CD4-positive, alpha-beta T cell treated with Interleukin-17A for 4 hours (primary cell): ENCODE results near the gene GFRA1.

Source experiments
- DNase-seq: peaks from one replicate; pipeline ENCODE4 v3.0.0-alpha.2; 2020; ENCODE audit warnings: mixed read lengths

The GFRA1 gene

GRCh38 chr10:116270771-116271592 is 2.0 kb downstream of the GFRA1 start:
- no peak for DNase-seq

GRCh38 chr10:116270126-116270770 is 2.8 kb downstream of the GFRA1 start:
- DNase-seq: no peak

GRCh38 chr10:116269619-116270018 is 3.4 kb downstream of the GFRA1 start:
- DNase-seq: no peak

- no peak for DNase-seq
Measured at GRCh38 chr10:116268976-116269375, 4.0 kb downstream of the GFRA1 start.

- DNase-seq: no peak
Measured at GRCh38 chr10:116265686-116266085, 7.3 kb downstream of the GFRA1 start.

GRCh38 chr10:116263870-116264655 is 8.9 kb downstream of the GFRA1 start:
- DNase-seq: no peak

GRCh38 chr10:116262678-116263077 is 10.3 kb downstream of the GFRA1 start:
- DNase-seq: no peak

GRCh38 chr10:116260599-116260998 is 12.4 kb downstream of the GFRA1 start:
- no peak for DNase-seq

- DNase-seq: no peak
Measured at GRCh38 chr10:116259638-116260037, 13.4 kb downstream of the GFRA1 start.

GRCh38 chr10:116257785-116258184 is 15.2 kb downstream of the GFRA1 start:
- no peak for DNase-seq

- no peak for DNase-seq
Measured at GRCh38 chr10:116256752-116257259, 16.2 kb downstream of the GFRA1 start.

- DNase-seq: no peak
Measured at GRCh38 chr10:116255886-116256751, 16.9 kb downstream of the GFRA1 start.

GRCh38 chr10:116254422-116255155 is 18.4 kb downstream of the GFRA1 start:
- no peak for DNase-seq

- DNase-seq: no peak
Measured at GRCh38 chr10:116253716-116254115, 19.3 kb downstream of the GFRA1 start.

- no peak for DNase-seq
Measured at GRCh38 chr10:116251602-116252395, 21.2 kb downstream of the GFRA1 start.

- no peak for DNase-seq
Measured at GRCh38 chr10:116247691-116248090, 25.3 kb downstream of the GFRA1 start.

GRCh38 chr10:116246263-116246662 is 26.7 kb downstream of the GFRA1 start:
- no peak for DNase-seq

GRCh38 chr10:116245156-116245555 is 27.9 kb downstream of the GFRA1 start:
- DNase-seq: no peak

GRCh38 chr10:116241642-116242410 is 31.2 kb downstream of the GFRA1 start:
- no peak for DNase-seq

- DNase-seq: no peak
Measured at GRCh38 chr10:116241085-116241484, 31.9 kb downstream of the GFRA1 start.
